Peyer's patch (tissue), 4 donors: Measurements from ENCODE around the gene TNFAIP8. TPM values are rescaled to one million over a fixed set of nuclear protein-coding genes. Genes with fewer than 3 reads are reported as not detected.

Experiments
- DNase-seq, 3 donors: peaks; one replicate each; pipeline ENCODE4 v3.0.0-alpha.2; 2017 to 2019
- H3K27ac ChIP-seq, 4 donors: fragments of 200-600 bp; sonication (generic); one replicate each; pipeline ENCODE4 v1.5.1; 2016 to 2019
- H3K27me3 ChIP-seq, 2 donors: fragments of 200-600 bp; sonication (generic); one replicate each; pipeline ENCODE4 v1.5.1; 2019
- H3K36me3 ChIP-seq, 3 donors: fragments of 200-600 bp; sonication (generic); one replicate each; pipeline ENCODE4 v1.5.1; 2016 to 2019
- H3K4me1 ChIP-seq, 4 donors: fragments of 200-600 bp; sonication (generic); one replicate each; pipeline ENCODE4 v1.5.1; 2016 to 2019
- H3K4me3 ChIP-seq, 4 donors: fragments of 200-600 bp; sonication (generic); 1 replicate in 3 of 4; 2 replicates in 1 of 4; pipeline ENCODE4 v1.5.1; 2016 to 2019; ENCODE audit warnings: mild to moderate bottlenecking in 1 of 4
- H3K9me3 ChIP-seq, 4 donors: fragments of 200-600 bp; sonication (generic); one replicate each; pipeline ENCODE4 v1.5.1; 2016 to 2019; ENCODE audit warnings: mild to moderate bottlenecking in 1 of 4
- POLR2A ChIP-seq, 2 donors: fragments of 450-650 bp; IDR thresholded peaks; one replicate each; pipeline ENCODE4 v1.5.1; 2017; ENCODE audit warnings: antibody characterized with exemption in 2 of 2, mild to moderate bottlenecking in 2 of 2, moderate library complexity in 2 of 2
- total RNA-seq, 4 donors: library from RNA; depleted of rRNA; stranded (reverse); fragments of >200 nt; gene quantifications; one replicate each; pipeline ENCODE4 v1.1.0, GENCODE V29; 2016
- TF ChIP-seq, protein P1 (sequence below), 6 experiments: fragments of 450-650 bp in 4 of 6; fragments of 200-600 bp in 2 of 6; sonication (generic) in 1 of 6; IDR thresholded peaks; one replicate each; pipeline ENCODE4 v1.5.1; 2017 to 2019; ENCODE audit warnings: antibody characterized with exemption in 6 of 6, mild to moderate bottlenecking in 3 of 6, moderate library complexity in 1 of 6

The TNFAIP8 gene
- total RNA-seq, 4 donors from 2014 or later = 3.0 to 47.9 (median 10.2) TPM

DNA sequence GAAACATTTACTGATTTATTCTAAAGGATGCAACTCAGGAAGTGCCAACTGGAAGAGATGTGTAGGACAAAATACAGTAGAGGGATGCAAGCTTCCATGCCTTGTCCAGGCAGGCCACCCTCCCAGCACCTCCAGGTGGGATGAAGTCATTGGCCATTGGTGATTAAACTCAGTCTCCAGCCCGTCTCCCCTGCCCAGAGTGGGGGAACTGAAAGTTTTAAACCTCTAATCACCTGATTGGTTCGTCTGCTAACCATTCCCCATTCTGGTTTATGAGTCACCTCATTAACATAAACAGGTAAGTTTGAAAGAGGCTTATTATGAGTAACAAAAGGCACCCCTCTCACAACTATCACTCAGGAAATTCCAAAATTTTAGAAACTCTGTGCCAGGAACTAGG lies 8.1 kb downstream of the TNFAIP8 start:
- no peaks in the 10 kb centered on the region for H3K9me3 ChIP-seq
- H3K4me3 ChIP-seq = no peak overlapping the region
- H3K4me1 ChIP-seq = peaks cover 0 to 22% (median 14%) of the 10 kb centered on the region in 4 donors
- H3K27me3 ChIP-seq = no peaks in the 10 kb centered on the region
- no peaks in the 10 kb centered on the region for H3K36me3 ChIP-seq
- no peak for DNase-seq
- TF ChIP-seq, protein P1, sequence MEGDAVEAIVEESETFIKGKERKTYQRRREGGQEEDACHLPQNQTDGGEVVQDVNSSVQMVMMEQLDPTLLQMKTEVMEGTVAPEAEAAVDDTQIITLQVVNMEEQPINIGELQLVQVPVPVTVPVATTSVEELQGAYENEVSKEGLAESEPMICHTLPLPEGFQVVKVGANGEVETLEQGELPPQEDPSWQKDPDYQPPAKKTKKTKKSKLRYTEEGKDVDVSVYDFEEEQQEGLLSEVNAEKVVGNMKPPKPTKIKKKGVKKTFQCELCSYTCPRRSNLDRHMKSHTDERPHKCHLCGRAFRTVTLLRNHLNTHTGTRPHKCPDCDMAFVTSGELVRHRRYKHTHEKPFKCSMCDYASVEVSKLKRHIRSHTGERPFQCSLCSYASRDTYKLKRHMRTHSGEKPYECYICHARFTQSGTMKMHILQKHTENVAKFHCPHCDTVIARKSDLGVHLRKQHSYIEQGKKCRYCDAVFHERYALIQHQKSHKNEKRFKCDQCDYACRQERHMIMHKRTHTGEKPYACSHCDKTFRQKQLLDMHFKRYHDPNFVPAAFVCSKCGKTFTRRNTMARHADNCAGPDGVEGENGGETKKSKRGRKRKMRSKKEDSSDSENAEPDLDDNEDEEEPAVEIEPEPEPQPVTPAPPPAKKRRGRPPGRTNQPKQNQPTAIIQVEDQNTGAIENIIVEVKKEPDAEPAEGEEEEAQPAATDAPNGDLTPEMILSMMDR (IDR thresholded peaks at IDR 0.05) = no peak
- TF ChIP-seq POLR2A (IDR thresholded peaks at IDR 0.05) = no peak
- H3K27ac ChIP-seq = peak overlapping the region in 1 of 4 donors; percentile 44

DNA sequence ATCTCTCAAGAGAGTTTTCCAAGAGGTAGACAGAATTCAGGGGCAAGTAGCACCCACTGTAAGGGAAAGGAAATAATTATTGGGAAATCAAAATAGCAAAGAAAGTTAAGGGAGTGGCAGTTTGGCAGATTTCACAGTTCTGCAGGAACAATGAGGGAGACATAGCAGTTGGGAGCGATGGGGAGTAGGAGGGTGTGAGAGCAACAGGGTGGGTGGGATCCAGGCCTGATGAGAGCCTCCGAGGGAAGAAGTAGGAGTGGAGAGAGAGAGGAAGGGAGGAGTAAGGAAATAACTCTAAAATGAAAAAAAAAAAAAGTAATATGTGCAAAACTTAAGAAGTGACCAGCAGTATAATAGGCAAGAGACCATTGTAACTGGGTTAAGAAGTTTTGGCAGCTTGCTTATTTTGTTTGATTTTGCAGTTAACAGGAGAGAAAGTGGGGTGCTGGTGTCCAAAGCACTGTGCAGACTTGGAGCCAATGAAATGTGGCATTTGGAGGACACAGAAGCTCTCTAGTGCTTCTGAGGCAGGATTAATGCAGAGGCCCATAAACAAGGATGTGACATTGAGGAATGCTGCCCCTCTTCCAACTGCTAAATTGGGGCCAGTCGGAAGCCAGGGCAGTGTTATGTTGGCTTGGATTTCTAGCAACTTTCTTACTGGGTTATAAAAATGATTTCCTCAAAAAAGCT lies 10.2 kb downstream of the TNFAIP8 start:
- Histone ChIP-seq H3K27me3 (no peaks in the 10 kb centered on the region), H3K4me1 (peaks cover 0 to 17% (median 14%) of the 10 kb centered on the region in 4 donors), H3K27ac (peak overlapping the region in 2 of 4 donors; percentile 38 to 39), H3K4me3 (no peak overlapping the region), H3K36me3 (no peaks in the 10 kb centered on the region), H3K9me3 (no peaks in the 10 kb centered on the region)
- TF ChIP-seq, protein P1 (IDR thresholded peaks at IDR 0.05) = no peak
- TF ChIP-seq POLR2A (IDR thresholded peaks at IDR 0.05) = no peak
- DNase-seq = no peak

DNA sequence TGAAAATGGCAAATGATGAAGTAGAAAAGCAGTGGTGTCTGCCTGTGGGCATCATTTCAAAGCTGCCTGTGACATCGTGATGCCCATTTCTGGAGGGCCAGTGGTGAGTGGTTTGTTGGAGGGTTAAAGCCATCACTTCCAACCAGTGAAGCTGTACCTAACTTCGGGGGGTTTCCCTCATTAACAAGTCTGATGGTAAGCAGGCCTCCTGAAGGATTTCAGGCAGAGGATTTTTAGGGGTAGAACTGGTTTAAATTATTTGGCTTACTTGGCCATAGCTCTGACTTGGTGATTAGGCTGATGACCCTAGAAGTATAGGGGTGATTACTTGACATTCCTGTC lies 10.7 kb downstream of the TNFAIP8 start:
- DNase-seq = no peak
- no peak overlapping the region for H3K4me3 ChIP-seq
- no peaks in the 10 kb centered on the region for H3K9me3 ChIP-seq
- H3K4me1 ChIP-seq = peaks cover 0 to 17% (median 14%) of the 10 kb centered on the region in 4 donors
- TF ChIP-seq, protein P1 (IDR thresholded peaks at IDR 0.05) = no peak
- TF ChIP-seq POLR2A (IDR thresholded peaks at IDR 0.05) = no peak
- no peaks in the 10 kb centered on the region for H3K36me3 ChIP-seq
- no peaks in the 10 kb centered on the region for H3K27me3 ChIP-seq
- peak overlapping the region in 2 of 4 donors; percentile 38 to 39 for H3K27ac ChIP-seq

DNA sequence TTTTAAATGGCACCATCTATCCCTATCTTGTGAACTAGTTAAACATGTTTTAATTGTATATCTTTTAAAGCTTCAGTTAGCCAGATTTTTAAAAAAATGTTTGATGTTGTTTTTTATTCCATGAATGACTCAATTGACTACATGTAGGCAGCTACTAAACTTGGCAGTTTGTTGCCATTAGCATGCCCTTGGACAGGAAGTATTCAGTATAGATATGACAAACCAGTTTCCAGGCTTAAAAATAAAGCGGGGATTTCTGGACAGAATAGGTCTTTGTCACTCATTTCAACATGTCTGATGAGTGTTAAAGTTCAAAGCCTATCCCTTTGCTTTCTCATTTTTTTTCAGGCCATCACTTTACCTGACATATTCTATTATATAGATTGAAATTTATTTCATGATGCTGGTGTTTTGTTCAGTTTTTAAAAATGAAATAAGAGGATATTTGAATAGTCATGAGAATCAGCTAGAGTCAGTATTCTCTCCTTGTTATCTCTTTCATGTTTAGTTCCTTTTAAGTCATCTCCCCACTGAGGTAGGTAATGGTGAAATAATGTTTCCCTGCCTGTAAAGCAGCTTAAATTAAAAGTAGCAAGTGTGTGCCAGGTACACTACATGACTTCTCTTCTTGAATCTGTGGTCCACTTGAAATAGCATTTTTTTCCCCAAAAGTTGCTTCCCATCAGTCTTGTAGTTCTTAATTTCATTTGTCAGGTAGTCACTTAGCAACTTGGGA lies 11.9 kb downstream of the TNFAIP8 start:
- DNase-seq = no peak
- peaks cover 0 to 15% (median 13%) of the 10 kb centered on the region in 4 donors for H3K4me1 ChIP-seq
- H3K4me3 ChIP-seq = no peak overlapping the region
- no peaks in the 10 kb centered on the region for H3K9me3 ChIP-seq
- no peaks in the 10 kb centered on the region for H3K36me3 ChIP-seq
- no peak for TF ChIP-seq POLR2A (IDR thresholded peaks at IDR 0.05)
- TF ChIP-seq, protein P1 (IDR thresholded peaks at IDR 0.05) = no peak
- H3K27ac ChIP-seq = peak overlapping the region in 1 of 4 donors; percentile 47
- H3K27me3 ChIP-seq = no peaks in the 10 kb centered on the region

DNA sequence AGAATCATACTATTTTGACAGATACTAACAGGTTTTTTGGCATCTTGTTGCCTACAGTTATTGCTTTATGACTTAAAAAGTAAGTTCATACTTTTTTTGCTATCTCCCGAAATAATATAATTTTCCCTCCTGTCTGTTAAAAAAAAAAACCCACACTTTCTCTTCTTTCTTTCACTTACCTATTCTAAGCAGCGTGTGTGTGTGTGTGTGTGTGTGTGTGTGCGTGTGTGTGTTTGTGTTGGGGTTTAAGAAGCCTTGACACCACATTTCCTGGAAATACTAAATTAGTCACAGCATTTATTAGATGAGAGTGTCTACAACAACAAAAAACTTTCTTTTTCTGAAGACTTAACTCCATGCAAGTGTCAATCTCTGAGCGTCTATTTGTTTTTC lies 12.4 kb downstream of the TNFAIP8 start:
- no peaks in the 10 kb centered on the region for H3K9me3 ChIP-seq
- no peaks in the 10 kb centered on the region for H3K36me3 ChIP-seq
- no peak overlapping the region for H3K4me3 ChIP-seq
- H3K4me1 ChIP-seq = peaks cover 0 to 15% (median 13%) of the 10 kb centered on the region in 4 donors
- H3K27me3 ChIP-seq = no peaks in the 10 kb centered on the region
- peak overlapping the region in 1 of 4 donors; percentile 47 for H3K27ac ChIP-seq
- DNase-seq = peak in 1 of 3 donors; percentile 47
- TF ChIP-seq, protein P1 (IDR thresholded peaks at IDR 0.05) = no peak
- no peak for TF ChIP-seq POLR2A (IDR thresholded peaks at IDR 0.05)
